MG63 (cell line): ENCODE data around the gene KCNIP1. TPM values are rescaled to one million over a fixed set of nuclear protein-coding genes. Genes with fewer than 3 reads are reported as not detected.

Experiments used
- DNase-seq: peaks from one replicate; pipeline ENCODE4 v3.0.0-alpha.2; 2020
- H3K27me3 ChIP-seq: fragments of 250-450 bp; sonication (Bioruptor Pico); 2 replicates; pipeline ENCODE4 v1.5.1; 2020; ENCODE audit warnings: mild to moderate bottlenecking, moderate library complexity
- H3K36me3 ChIP-seq: fragments of 250-450 bp; sonication (Bioruptor Pico); 2 replicates; pipeline ENCODE4 v1.5.1; 2020; ENCODE audit warnings: mild to moderate bottlenecking, moderate library complexity
- H3K4me3 ChIP-seq: fragments of 250-450 bp; sonication (Bioruptor Pico); 2 replicates; pipeline ENCODE4 v1.5.1; 2020; ENCODE audit warnings: mild to moderate bottlenecking, moderate library complexity
- H3K9me3 ChIP-seq: fragments of 250-450 bp; sonication (Bioruptor Pico); 2 replicates; pipeline ENCODE4 v1.5.1; 2020; ENCODE audit warnings: mild to moderate bottlenecking, moderate library complexity
- total RNA-seq: library from RNA; depleted of rRNA; stranded (reverse); fragments of >200 nt; shearing (Covaris generic); gene quantifications from 2 replicates; pipeline ENCODE4 v1.2.3, GENCODE V29; 2014; ENCODE audit warnings: low replicate concordance

KCNIP1 gene
- total RNA-seq, 1 experiment from 2014 or later: 0.43 TPM

- Histone ChIP-seq H3K36me3 (no peaks in the 10 kb centered on the region), H3K9me3 (peaks cover 7% of the 10 kb centered on the region; the same call in 1 of the 2 replicates), H3K4me3 (no peak overlapping the region), H3K27me3 (no peaks in the 10 kb centered on the region)
- DNase-seq: no peak
These were observed 16.6 kb downstream of the KCNIP1 start for GRCh38 chr5:170520372-170520771.

DNA sequence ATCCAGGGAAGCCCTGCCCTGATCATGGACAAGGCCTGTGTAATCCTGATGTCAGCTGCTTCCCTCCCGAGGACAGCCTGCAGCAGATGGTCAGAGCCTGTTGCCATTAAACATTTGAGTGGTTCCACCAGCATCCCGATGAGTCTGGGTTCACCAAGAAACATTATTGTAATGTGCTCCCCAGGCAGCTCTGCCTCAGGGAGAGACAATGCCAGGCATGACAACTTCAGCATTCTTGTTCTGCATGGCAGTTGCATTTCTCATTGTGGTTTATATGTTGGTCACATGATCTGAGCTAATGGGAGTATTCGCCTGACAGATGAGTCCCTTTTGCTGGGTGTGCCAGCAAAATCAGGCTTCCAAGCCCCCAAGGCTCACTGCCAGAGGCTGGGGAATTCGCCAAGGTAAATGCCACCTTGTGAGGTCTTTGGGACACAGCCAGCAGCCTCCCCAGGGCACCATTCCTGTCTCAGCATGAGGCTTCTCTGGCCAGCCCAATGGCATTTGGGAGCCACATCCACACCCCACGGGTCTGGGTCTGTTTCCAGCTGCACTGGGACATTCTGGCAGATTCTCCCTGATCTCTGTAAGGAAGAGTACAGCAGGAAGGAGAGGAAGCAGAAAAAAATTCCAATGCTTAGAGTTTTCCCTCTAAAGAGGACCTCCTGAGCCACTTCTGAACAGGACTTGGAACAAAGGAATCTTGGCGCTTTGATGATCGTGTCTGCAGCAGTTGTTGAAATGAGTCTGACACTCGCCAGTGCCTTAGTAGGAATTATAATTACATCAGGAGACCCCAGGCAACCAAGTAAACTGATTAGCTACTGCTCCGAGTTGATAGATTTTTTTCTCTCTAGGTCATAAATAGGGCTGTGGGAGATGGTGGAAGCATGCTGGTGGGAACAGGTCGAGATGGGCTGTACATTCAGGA is 18.7 kb downstream of the KCNIP1 start:
- Histone ChIP-seq H3K36me3 (no peaks in the 10 kb centered on the region), H3K4me3 (no peak overlapping the region), H3K27me3 (no peaks in the 10 kb centered on the region), H3K9me3 (peaks cover 7% of the 10 kb centered on the region; the same call in 1 of the 2 replicates)
- DNase-seq: peak; percentile 99

DNA sequence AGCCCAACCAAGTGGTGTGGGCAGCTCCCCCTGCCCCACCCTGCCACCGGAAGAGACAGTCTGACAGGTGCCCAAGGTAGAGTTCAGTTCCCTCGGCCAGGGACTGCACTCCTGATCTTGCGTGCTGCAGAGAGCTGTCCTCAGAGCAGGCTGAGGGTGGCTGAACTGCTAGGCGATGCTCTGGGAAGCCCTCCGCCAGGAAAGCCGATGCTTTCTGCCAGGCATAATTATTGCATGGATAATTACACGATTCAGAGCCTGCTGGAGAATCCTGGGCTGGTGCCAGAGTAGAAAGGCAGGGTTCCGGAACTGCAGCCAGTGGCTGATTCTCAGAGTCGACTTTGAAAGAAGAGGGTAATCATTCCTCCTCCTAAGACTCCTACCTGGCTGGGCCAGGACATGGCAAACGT is 19.3 kb downstream of the KCNIP1 start:
- no peaks in the 10 kb centered on the region for H3K36me3 ChIP-seq
- peak; percentile 58 for DNase-seq
- no peaks in the 10 kb centered on the region for H3K27me3 ChIP-seq
- peaks cover 7% of the 10 kb centered on the region; the same call in 1 of the 2 replicates for H3K9me3 ChIP-seq
- H3K4me3 ChIP-seq: no peak overlapping the region

- H3K4me3 ChIP-seq: no peak overlapping the region
- peaks cover 7% of the 10 kb centered on the region; the same call in 1 of the 2 replicates for H3K9me3 ChIP-seq
- no peaks in the 10 kb centered on the region for H3K36me3 ChIP-seq
- no peaks in the 10 kb centered on the region for H3K27me3 ChIP-seq
- no peak for DNase-seq
These were observed 20.0 kb downstream of the KCNIP1 start for GRCh38 chr5:170523830-170524229.

GRCh38 chr5:170524576-170524975 is 20.8 kb downstream of the KCNIP1 start:
- DNase-seq: no peak
- Histone ChIP-seq H3K27me3 (no peaks in the 10 kb centered on the region), H3K36me3 (no peaks in the 10 kb centered on the region), H3K4me3 (no peak overlapping the region), H3K9me3 (peaks cover 7% of the 10 kb centered on the region; the same call in 1 of the 2 replicates)

DNA sequence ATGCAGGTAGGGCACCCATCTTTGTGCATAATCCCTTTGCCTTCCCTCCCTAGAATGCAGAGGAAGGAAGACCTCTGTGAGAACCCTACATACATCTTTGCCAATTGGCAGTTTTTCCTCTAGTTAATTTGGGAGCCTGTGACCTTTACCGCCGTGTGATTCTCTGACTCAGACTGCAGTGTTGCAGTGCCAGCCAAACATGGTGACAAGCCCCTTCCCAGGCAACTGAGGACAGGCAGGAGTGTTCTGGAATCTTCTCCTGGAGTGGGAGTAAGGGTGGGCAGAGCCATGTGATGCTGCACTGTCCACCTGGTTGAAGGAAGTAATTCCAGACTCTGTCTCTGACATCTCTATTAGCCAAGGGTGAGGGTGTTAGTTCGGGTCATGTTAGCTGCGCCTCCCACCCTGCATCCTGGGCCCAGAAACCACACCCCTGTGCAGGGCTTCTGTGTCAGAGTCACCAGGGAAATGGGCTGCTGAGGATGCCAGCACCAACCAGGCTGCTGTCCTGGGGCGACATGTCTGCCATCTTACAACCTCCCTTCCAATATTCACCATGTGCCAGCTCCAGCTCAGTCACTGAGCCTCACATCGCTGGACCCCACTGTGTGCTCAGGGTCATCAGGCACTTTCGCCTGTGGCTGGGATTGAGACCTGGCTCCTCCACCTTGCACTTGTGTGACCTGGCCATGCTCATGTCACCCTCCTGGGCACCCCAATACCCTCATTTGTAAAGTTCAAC is 21.8 kb downstream of the KCNIP1 start:
- H3K9me3 ChIP-seq: peaks cover 7% of the 10 kb centered on the region; the same call in 1 of the 2 replicates
- H3K36me3 ChIP-seq: no peaks in the 10 kb centered on the region
- DNase-seq: peak; percentile 37
- H3K4me3 ChIP-seq: no peak overlapping the region
- H3K27me3 ChIP-seq: no peaks in the 10 kb centered on the region

GRCh38 chr5:170527991-170528390 is 24.2 kb downstream of the KCNIP1 start:
- H3K9me3 ChIP-seq: no peaks in the 10 kb centered on the region
- DNase-seq: no peak
- no peaks in the 10 kb centered on the region for H3K36me3 ChIP-seq
- H3K4me3 ChIP-seq: no peak overlapping the region
- H3K27me3 ChIP-seq: no peaks in the 10 kb centered on the region

DNA sequence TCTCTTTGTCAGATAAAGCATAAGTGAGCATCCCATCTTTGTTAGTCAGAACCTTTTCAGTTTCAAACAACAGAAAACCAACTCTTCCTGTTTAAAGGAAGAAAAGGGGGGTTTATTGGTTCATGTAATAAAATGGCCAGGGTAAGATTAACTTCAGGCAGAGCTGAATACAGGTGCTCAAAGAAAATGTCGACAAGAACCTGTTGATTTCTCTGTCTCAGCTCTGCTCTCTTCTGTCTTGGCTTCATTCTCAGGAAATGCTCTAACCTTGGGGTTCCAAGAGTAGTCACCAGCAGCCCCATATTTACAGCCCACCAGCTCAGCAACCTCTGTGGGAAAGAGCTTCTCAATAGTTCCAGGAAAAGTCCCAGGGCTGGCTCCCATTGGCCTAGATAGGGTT is 25.2 kb downstream of the KCNIP1 start:
- Histone ChIP-seq H3K4me3 (no peak overlapping the region), H3K9me3 (no peaks in the 10 kb centered on the region), H3K36me3 (no peaks in the 10 kb centered on the region), H3K27me3 (no peaks in the 10 kb centered on the region)
- no peak for DNase-seq

- no peaks in the 10 kb centered on the region for H3K27me3 ChIP-seq
- DNase-seq: no peak
These were observed 29.1 kb downstream of the KCNIP1 start for GRCh38 chr5:170532935-170533334.

DNA sequence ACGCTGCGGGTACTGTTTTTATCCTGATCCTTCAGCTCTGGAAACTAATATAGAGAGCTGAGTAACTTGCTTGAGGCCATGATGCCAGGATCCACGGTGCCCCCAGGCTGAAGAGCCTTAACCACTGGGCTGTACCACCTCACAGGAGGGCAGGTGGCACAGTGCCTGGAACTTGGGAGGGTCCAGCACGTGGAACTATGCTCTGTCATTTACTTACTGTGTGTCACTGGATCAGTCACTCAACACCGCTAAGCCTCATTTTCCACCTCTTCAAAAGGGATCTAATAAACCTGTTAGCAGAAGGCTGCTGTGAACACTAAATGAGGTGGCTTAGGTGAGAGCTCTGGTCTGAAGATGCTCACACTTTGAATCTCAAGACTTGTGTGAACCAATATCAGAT is 29.6 kb downstream of the KCNIP1 start:
- Histone ChIP-seq H3K9me3 (no peaks in the 10 kb centered on the region), H3K27me3 (no peaks in the 10 kb centered on the region), H3K36me3 (no peaks in the 10 kb centered on the region), H3K4me3 (no peak overlapping the region)
- no peak for DNase-seq

More at GRCh38 chr5:170532935-170533334, 29.1 kb downstream of the KCNIP1 start:
- Histone ChIP-seq H3K4me3 (no peak overlapping the region), H3K9me3 (no peaks in the 10 kb centered on the region), H3K36me3 (no peaks in the 10 kb centered on the region)

DNA sequence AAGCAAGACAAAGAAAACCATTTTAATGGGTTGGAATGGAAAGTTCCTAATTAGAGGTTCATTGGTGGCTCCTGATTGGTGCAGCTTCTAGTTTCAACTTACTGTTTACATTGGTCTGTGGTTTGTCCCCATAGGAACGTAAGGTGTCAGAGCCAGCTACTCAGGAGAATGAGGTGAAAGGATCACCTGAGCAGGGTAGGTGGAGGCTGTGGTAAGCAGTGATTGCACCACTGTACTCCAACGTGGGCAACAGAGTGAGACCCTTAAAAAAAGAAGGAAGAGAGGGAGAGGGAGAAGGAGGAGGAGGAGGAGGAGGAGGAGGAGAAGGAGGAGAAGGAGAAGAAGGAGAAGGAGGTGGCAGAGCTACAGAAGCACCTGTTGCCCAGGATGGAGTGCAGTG is 30.4 kb downstream of the KCNIP1 start:
- Histone ChIP-seq H3K27me3 (no peaks in the 10 kb centered on the region), H3K9me3 (no peaks in the 10 kb centered on the region), H3K36me3 (no peaks in the 10 kb centered on the region), H3K4me3 (no peak overlapping the region)
- DNase-seq: no peak

DNA sequence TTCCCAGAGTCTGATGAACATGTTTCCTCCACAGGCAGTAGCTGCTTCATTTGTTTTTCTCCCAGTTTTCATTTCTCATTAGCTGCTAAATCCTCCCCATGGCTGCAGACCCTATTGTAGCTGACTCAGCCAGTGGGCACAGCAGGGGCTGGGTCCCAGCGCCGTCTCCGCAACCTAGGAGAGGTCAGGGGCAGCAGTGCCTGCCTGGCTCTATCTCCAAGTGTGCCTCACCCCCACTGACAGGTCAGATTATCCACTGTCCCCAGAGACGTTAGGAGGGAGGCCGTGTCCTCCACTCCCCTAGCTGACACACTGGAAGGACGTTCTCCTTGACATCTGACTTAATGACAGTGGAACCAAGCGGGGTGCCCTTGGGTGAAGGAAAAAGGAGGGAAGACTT is 31.1 kb downstream of the KCNIP1 start:
- no peaks in the 10 kb centered on the region for H3K27me3 ChIP-seq
- H3K4me3 ChIP-seq: no peak overlapping the region

DNA sequence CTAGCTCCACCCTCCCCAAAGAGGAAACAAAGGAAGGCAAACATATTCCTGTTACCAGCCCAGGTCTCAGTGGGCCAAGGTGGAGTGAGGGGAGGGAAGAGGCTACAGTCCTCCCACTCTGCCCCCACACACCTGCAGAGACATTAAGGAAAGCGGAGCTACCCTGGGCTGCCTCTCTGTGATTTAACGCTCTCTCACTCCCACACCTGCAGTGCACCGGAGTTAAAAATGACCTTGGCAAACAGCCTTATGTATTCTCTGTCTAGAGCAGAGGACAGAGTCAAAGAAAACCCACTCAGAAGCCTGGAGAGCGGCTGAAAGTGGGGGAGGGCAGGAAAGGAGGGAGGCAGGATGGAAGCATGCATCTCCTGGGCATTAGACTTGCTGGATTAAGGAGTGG is 32.7 kb downstream of the KCNIP1 start:
- Histone ChIP-seq H3K4me3 (no peak overlapping the region), H3K36me3 (no peaks in the 10 kb centered on the region), H3K9me3 (no peaks in the 10 kb centered on the region), H3K27me3 (no peaks in the 10 kb centered on the region)
- no peak for DNase-seq

More for the DNA sequence above, 31.1 kb downstream of the KCNIP1 start:
- no peak for DNase-seq
- no peaks in the 10 kb centered on the region for H3K36me3 ChIP-seq
- H3K9me3 ChIP-seq: no peaks in the 10 kb centered on the region

- Histone ChIP-seq H3K27me3 (no peaks in the 10 kb centered on the region), H3K4me3 (no peak overlapping the region), H3K36me3 (no peaks in the 10 kb centered on the region), H3K9me3 (no peaks in the 10 kb centered on the region)
- no peak for DNase-seq
These were observed 33.8 kb downstream of the KCNIP1 start for GRCh38 chr5:170537451-170538095.

DNA sequence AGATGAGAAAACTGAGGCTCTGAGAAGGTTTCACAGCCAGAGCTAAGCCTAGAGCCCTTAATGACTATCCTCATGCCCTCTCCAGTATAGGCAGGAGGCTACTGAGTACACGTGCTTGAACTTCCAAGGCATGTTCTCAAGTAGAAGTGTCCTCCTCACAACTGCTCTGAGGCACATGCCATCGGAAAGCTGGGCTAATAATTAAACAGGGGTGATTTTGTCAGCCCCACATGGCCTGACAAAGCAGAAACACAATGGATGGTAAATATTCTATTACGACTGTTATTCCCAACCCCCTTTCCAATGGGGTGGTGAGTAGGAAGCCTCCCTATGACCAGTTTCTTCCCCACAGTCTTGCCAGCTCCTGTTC is 34.3 kb downstream of the KCNIP1 start:
- Histone ChIP-seq H3K4me3 (no peak overlapping the region), H3K27me3 (no peaks in the 10 kb centered on the region), H3K36me3 (no peaks in the 10 kb centered on the region), H3K9me3 (no peaks in the 10 kb centered on the region)
- no peak for DNase-seq

GRCh38 chr5:170538696-170539586 is 35.1 kb downstream of the KCNIP1 start:
- DNase-seq: no peak
- Histone ChIP-seq H3K4me3 (no peak overlapping the region), H3K27me3 (no peaks in the 10 kb centered on the region), H3K36me3 (no peaks in the 10 kb centered on the region), H3K9me3 (no peaks in the 10 kb centered on the region)
